ENCODE data around the gene CYBC1.

CYBC1 gene

DNA sequence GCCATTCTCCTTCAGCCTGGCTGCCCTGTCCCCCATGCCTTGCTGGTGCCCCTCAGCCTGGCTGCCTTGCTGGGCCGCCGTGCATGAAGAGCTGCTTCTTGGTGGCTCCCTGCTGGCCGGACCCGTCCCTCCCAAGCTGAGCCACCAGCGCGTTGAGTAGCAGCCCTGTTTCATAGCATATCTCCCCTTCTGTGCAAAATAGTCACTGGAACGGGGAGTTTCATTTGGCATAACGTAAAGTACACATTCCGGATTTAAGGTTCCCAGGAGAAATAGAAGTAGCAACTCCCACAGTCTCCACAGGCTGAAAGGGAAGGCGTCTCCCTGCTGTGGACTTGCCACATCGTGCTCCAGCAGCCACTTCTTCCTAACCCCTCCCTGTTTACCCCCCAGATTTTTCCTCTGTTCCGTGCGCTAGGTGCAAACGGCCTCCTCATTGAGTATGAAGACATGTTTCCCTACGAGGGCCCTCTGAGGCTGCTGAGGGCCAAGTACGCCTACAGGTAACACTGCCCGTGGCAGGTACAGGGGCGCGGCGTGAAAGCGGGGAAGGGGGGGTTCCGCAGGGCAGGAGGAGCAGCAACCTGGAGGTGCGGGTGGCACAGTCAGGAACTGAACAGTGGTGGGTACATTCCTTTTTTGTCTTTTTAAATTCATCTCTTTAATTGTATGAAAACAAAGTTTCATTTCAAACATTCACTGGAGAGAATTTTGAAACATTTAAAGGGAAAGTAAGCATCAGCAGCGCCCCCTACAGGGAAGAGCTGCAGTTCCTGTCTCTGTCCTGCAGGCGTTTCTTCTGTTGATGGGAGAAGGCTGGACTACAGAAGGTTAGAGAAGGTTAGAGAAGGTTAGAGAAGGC lies 26.3 kb downstream of the CYBC1 start:
- Mint-ChIP-seq H3K36me3 (ENCODE audit: low read depth) (peaks cover 45% of the 10 kb centered on the region), H3K9me3 (peaks cover 17% of the 10 kb centered on the region), H3K4me1 (peaks cover 4% of the 10 kb centered on the region), H3K4me3 (no peak overlapping the region), H3K27me3 (ENCODE audit: low read depth) (peaks cover 4% of the 10 kb centered on the region), H3K27ac (peak overlapping the region in 1 of 3 experiments; percentile 30)
- TF ChIP-seq CTCF (IDR thresholded peaks at IDR 0.05; ENCODE audit: unreplicated experiment in 3 of 3): peak; percentile 30 to 50 (median 40)

- Mint-ChIP-seq H3K4me3 (peak overlapping the region; percentile 78 to 88 (median 87)), H3K9me3 (peaks cover 17% of the 10 kb centered on the region), H3K27me3 (ENCODE audit: low read depth) (peaks cover 4% of the 10 kb centered on the region), H3K4me1 (peaks cover 7% of the 10 kb centered on the region), H3K27ac (no peak overlapping the region), H3K36me3 (ENCODE audit: low read depth) (peaks cover 43% of the 10 kb centered on the region)
- TF ChIP-seq CTCF (IDR thresholded peaks at IDR 0.05; ENCODE audit: unreplicated experiment in 3 of 3): no peak
Observed at GRCh38 chr17:82419540-82419939, 31.0 kb downstream of the CYBC1 start.

GRCh38 chr17:82418001-82418986 lies 32.3 kb downstream of the CYBC1 start, which contains the start of the genes HEXD and OGFOD3:
TSS of gene HEXD (plus strand) at chr17:82418347. CDS start at chr17:82419800, 1,453 bp downstream.
TSS of gene OGFOD3 (minus strand) at chr17:82418586. CDS start at chr17:82418485, 101 bp downstream.
- H3K9me3 Mint-ChIP-seq: peaks cover 17% of the 10 kb centered on the region
- peak within 1 kb of the TSS in 2 of 3 experiments; percentile 65 to 74 for H3K27ac Mint-ChIP-seq
- no peaks in the 10 kb centered on the region for H3K27me3 Mint-ChIP-seq (ENCODE audit: low read depth)
- TF ChIP-seq CTCF (IDR thresholded peaks at IDR 0.05; ENCODE audit: unreplicated experiment in 3 of 3): no peak
- peaks cover 39% of the 10 kb centered on the region for H3K36me3 Mint-ChIP-seq (ENCODE audit: low read depth)
- peaks cover 11% of the 10 kb centered on the region for H3K4me1 Mint-ChIP-seq
- peak within 1 kb of the TSS; percentile 78 to 88 (median 87) for H3K4me3 Mint-ChIP-seq

DNA sequence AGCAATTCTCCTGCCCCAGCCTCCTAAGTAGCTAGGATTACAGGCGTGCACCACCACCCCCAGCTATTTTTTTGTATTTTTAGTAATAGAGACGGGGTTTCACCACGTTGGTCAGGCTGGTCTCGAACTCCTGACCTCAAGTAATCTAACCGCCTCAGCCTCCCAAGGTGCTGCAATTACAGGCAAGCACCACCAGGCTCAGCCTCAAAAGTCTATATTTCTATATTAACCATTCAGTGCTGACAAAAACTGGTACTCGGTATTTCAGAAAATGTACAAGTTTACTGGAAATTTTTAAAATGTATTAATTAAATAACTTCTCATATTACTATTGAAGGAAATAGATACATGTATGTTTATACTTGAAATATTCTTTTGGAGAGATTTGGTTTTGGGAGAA lies 33.8 kb downstream of the CYBC1 start:
- TF ChIP-seq CTCF (IDR thresholded peaks at IDR 0.05; ENCODE audit: unreplicated experiment in 3 of 3): peak in 1 of 3 experiments; percentile 19
- Mint-ChIP-seq H3K9me3 (peaks cover 6% of the 10 kb centered on the region), H3K27ac (no peak overlapping the region), H3K4me3 (peak overlapping the region in 2 of 3 experiments; percentile 25 to 51), H3K4me1 (peaks cover 17% of the 10 kb centered on the region), H3K36me3 (ENCODE audit: low read depth) (peaks cover 30% of the 10 kb centered on the region), H3K27me3 (ENCODE audit: low read depth) (no peaks in the 10 kb centered on the region)

- Mint-ChIP-seq H3K27ac (no peak overlapping the region), H3K9me3 (peaks cover 3% of the 10 kb centered on the region), H3K4me3 (peak overlapping the region in 1 of 3 experiments; percentile 19), H3K36me3 (ENCODE audit: low read depth) (peaks cover 24% of the 10 kb centered on the region), H3K27me3 (ENCODE audit: low read depth) (no peaks in the 10 kb centered on the region), H3K4me1 (peaks cover 17% of the 10 kb centered on the region)
- TF ChIP-seq CTCF (IDR thresholded peaks at IDR 0.05; ENCODE audit: unreplicated experiment in 3 of 3): no peak
Observed at GRCh38 chr17:82416264-82416663, 34.3 kb downstream of the CYBC1 start.

Data from nephron (organoid).